Neural cell (in vitro differentiated cells): ENCODE measurements around the gene COIL. TPM values are rescaled to one million over a fixed set of nuclear protein-coding genes. Genes with fewer than 3 reads are reported as not detected.

Experiments used
- H2AFZ ChIP-seq: fragments of 200-600, 300-800 bp; sonication (generic), shearing (Covaris generic); 2 replicates; pipeline ENCODE4 v1.6.0; 2014; ENCODE audit warnings: low read depth, mild to moderate bottlenecking, antibody characterized with exemption, low read length, moderate library complexity
- H3F3A ChIP-seq: fragments of 200-600 bp; shearing (Covaris generic); 2 replicates; pipeline ENCODE4 v1.6.1; 2016; ENCODE audit warnings: mild to moderate bottlenecking, moderate library complexity, mixed read lengths, antibody characterized with exemption, low read length; ENCODE audit not compliant: insufficient read depth, poor library complexity, severe bottlenecking
- H3K27ac ChIP-seq: fragments of 200-600, 300-800 bp; sonication (generic), shearing (Covaris generic); 2 replicates; pipeline ENCODE4 v1.5.1; 2014; ENCODE audit warnings: mild to moderate bottlenecking, low read length, moderate library complexity
- H3K27me3 ChIP-seq: fragments of 300-800, 200-600 bp; sonication (generic), shearing (Covaris generic); 2 replicates; pipeline ENCODE4 v1.6.0; 2014; ENCODE audit warnings: mild to moderate bottlenecking, low read depth, low read length, moderate library complexity; ENCODE audit not compliant: insufficient read depth
- H3K36me3 ChIP-seq: fragments of 300-800, 200-600 bp; sonication (generic), shearing (Covaris generic); 2 replicates; pipeline ENCODE4 v1.5.1; 2014; ENCODE audit warnings: mild to moderate bottlenecking, antibody characterized with exemption, low read length, moderate library complexity; ENCODE audit not compliant: insufficient read depth
- H3K4me2 ChIP-seq: fragments of 300-800, 200-600 bp; sonication (generic), shearing (Covaris generic); 2 replicates; pipeline ENCODE4 v1.6.0; 2014; ENCODE audit warnings: mild to moderate bottlenecking, low read length
- H3K4me3 ChIP-seq: fragments of 300-800, 200-600 bp; sonication (generic), shearing (Covaris generic); 2 replicates; pipeline ENCODE4 v1.5.1; 2014; ENCODE audit warnings: mild to moderate bottlenecking, low read length, moderate library complexity
- H3K79me2 ChIP-seq: fragments of 200-600 bp; shearing (Covaris generic); replicated peaks from 2 replicates; pipeline ENCODE4 v1.6.0; 2014; ENCODE audit warnings: mild to moderate bottlenecking, low read length, moderate library complexity; ENCODE audit not compliant: insufficient read depth
- H3K9ac ChIP-seq: fragments of 300-800, 200-600 bp; sonication (generic), shearing (Covaris generic); 2 replicates; pipeline ENCODE4 v1.6.1; 2016; ENCODE audit warnings: mild to moderate bottlenecking, low read length, mixed read lengths
- H3K9me2 ChIP-seq: fragments of 200-600 bp; shearing (Covaris generic); 2 replicates; pipeline ENCODE4 v1.6.1; 2016; ENCODE audit warnings: mild to moderate bottlenecking, low read length, mixed read lengths; ENCODE audit not compliant: insufficient read depth
- H3K9me3 ChIP-seq: fragments of 200-600, 300-800 bp; sonication (generic), shearing (Covaris generic); 2 replicates; pipeline ENCODE4 v1.6.1; 2016; ENCODE audit warnings: mild to moderate bottlenecking, mixed run types, low read length, moderate library complexity, mixed read lengths
- H4K20me1 ChIP-seq: fragments of 200-600 bp; shearing (Covaris generic); 2 replicates; pipeline ENCODE4 v1.6.1; 2016; ENCODE audit warnings: mild to moderate bottlenecking, mixed run types; ENCODE audit not compliant: insufficient read depth
- EP300 ChIP-seq: fragments of 450-650 bp; conservative IDR thresholded peaks from 2 replicates; pipeline ENCODE4 v1.6.1; 2014; ENCODE audit warnings: antibody characterized with exemption, mild to moderate bottlenecking, moderate library complexity; ENCODE audit not compliant: poor library complexity, severe bottlenecking
- EZH2 ChIP-seq: fragments of 200-600, 300-800 bp; shearing (Covaris generic), sonication (generic); IDR thresholded peaks from 2 replicates; pipeline ENCODE4 v1.6.1; 2014; ENCODE audit warnings: antibody characterized with exemption, low read length, borderline replicate concordance, mild to moderate bottlenecking; ENCODE audit not compliant: insufficient read depth, poor library complexity, severe bottlenecking
- MXI1 ChIP-seq: fragments of 450-650 bp; conservative IDR thresholded peaks from 2 replicates; pipeline ENCODE4 v1.6.1; 2014; ENCODE audit warnings: antibody characterized with exemption, mild to moderate bottlenecking; ENCODE audit not compliant: poor library complexity, severe bottlenecking
- POLR2AphosphoS5 ChIP-seq: IDR thresholded peaks from 2 replicates; pipeline ENCODE4 v1.6.1; 2012
- RAD21 ChIP-seq: fragments of 450-650 bp; conservative IDR thresholded peaks from 2 replicates; pipeline ENCODE4 v1.6.1; 2014; ENCODE audit warnings: antibody characterized with exemption, mild to moderate bottlenecking, moderate library complexity
- REST ChIP-seq: IDR thresholded peaks from 2 replicates; pipeline ENCODE4 v1.6.1; 2012; ENCODE audit warnings: borderline replicate concordance
- SMC3 ChIP-seq: fragments of 450-650 bp; conservative IDR thresholded peaks from 2 replicates; pipeline ENCODE4 v1.6.1; 2014; ENCODE audit warnings: antibody characterized with exemption, mild to moderate bottlenecking, moderate library complexity; ENCODE audit not compliant: poor library complexity
- TAF1 ChIP-seq: IDR thresholded peaks from 2 replicates; pipeline ENCODE4 v1.6.1; 2012; ENCODE audit warnings: low read depth
- polyA plus RNA-seq: library from polyadenylated mRNA; depleted of rRNA; stranded (reverse); fragments of >200 nt; gene quantifications from 2 replicates; pipeline ENCODE4 v1.2.3, GENCODE V29; 2014
- TF ChIP-seq, protein P1 (sequence below): fragments of 450-650 bp; IDR thresholded peaks from 2 replicates; pipeline ENCODE4 v1.5.1; 2014; ENCODE audit warnings: antibody characterized with exemption, mild to moderate bottlenecking, moderate library complexity; ENCODE audit not compliant: poor library complexity, severe bottlenecking

Gene COIL
- polyA plus RNA-seq, 1 donor from 2014 or later: 39.1 TPM

GRCh38 chr17:56977673-56978395 is 17.0 kb upstream of the COIL start, which contains the start of gene SCPEP1:
TSS of gene SCPEP1 (plus strand) at chr17:56978131. CDS start at chr17:56978160, 29 bp downstream.
- Histone ChIP-seq H4K20me1 (no peaks in the 10 kb centered on the region), H3K4me2 (peak within 1 kb of the TSS; percentile 68), H3K9me2 (no peaks in the 10 kb centered on the region), H3K27me3 (no peaks in the 10 kb centered on the region), H3K79me2 (no peaks in the 10 kb centered on the region), H2AFZ (peak within 1 kb of the TSS; percentile 21), H3K36me3 (no peaks in the 10 kb centered on the region), H3K4me3 (peak within 1 kb of the TSS; percentile 69), H3F3A (no peaks in the 10 kb centered on the region), H3K9me3 (no peaks in the 10 kb centered on the region), H3K27ac (no peak within 1 kb of the TSS), H3K9ac (peak within 1 kb of the TSS; percentile 26)
- TF ChIP-seq EP300 (no peak), SMC3 (no peak), TAF1 (no peak), MXI1 (peak; percentile 51), REST (no peak), EZH2 (no peak)
- TF ChIP-seq, protein P1, sequence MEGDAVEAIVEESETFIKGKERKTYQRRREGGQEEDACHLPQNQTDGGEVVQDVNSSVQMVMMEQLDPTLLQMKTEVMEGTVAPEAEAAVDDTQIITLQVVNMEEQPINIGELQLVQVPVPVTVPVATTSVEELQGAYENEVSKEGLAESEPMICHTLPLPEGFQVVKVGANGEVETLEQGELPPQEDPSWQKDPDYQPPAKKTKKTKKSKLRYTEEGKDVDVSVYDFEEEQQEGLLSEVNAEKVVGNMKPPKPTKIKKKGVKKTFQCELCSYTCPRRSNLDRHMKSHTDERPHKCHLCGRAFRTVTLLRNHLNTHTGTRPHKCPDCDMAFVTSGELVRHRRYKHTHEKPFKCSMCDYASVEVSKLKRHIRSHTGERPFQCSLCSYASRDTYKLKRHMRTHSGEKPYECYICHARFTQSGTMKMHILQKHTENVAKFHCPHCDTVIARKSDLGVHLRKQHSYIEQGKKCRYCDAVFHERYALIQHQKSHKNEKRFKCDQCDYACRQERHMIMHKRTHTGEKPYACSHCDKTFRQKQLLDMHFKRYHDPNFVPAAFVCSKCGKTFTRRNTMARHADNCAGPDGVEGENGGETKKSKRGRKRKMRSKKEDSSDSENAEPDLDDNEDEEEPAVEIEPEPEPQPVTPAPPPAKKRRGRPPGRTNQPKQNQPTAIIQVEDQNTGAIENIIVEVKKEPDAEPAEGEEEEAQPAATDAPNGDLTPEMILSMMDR: no peak

DNA sequence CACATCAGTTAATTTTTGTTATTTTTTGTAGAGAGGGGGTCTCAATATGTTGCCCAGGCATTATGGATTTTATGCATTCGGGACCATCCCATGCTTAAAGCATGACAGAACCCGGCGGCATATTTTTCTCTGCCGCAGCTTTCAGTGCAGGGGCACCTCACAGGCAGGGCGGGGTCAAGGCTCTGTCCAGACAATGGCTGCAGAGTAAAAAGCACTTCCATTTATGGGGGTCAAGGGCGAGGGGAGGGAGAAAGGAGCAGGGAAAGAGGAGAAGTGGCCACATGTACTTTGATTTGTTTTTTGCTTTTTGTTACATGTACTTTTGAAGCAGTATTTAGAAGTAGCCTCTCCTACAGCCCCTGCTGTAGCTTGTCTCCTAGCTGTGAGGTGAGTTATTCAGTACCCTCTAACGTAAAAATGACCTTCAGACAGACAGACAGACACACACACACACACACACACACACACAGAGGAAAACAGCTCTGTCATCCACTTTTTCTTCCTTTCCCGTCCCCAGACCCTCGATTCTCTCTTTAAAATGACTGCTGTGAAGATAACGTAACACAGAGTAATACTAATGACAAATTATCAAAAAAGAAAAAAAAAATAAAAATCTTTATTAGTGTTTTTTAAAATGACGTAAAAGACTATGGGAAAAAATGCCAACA is 16.2 kb upstream of the COIL start:
- TF ChIP-seq TAF1 (no peak), POLR2AphosphoS5 (no peak), RAD21 (no peak), MXI1 (no peak), REST (no peak), SMC3 (no peak), EZH2 (no peak), EP300 (no peak)
- TF ChIP-seq, protein P1: no peak
- no peaks in the 10 kb centered on the region for H3K36me3 ChIP-seq
- peak overlapping the region; percentile 69 for H3K4me3 ChIP-seq
- no peak overlapping the region for H3K27ac ChIP-seq
- no peaks in the 10 kb centered on the region for H3K79me2 ChIP-seq
- peak overlapping the region; percentile 68 for H3K4me2 ChIP-seq
- H3F3A ChIP-seq: no peaks in the 10 kb centered on the region
- no peaks in the 10 kb centered on the region for H3K9me3 ChIP-seq
- no peaks in the 10 kb centered on the region for H3K27me3 ChIP-seq
- H3K9me2 ChIP-seq: no peaks in the 10 kb centered on the region
- H2AFZ ChIP-seq: no peak overlapping the region
- H4K20me1 ChIP-seq: no peaks in the 10 kb centered on the region
- no peak overlapping the region for H3K9ac ChIP-seq
